K562 (cell line): Measurements from ENCODE around the gene CSNK1G1. TPM values are rescaled to one million over a fixed set of nuclear protein-coding genes. Genes with fewer than 3 reads are reported as not detected.

Source experiments
- ARID2 ChIP-seq: fragments of 450-650 bp; IDR thresholded peaks from 2 replicates; pipeline ENCODE4 v1.6.1; 2017; ENCODE audit warnings: antibody characterized with exemption, mild to moderate bottlenecking
- DPF2 ChIP-seq: fragments of 450-650 bp; IDR thresholded peaks from 2 replicates; pipeline ENCODE4 v1.6.1; 2016
- IFI16 ChIP-seq: fragments of 250-450 bp; sonication (Bioruptor Pico); IDR thresholded peaks from 2 replicates; pipeline ENCODE4 v2.1.2; 2022; ENCODE audit warnings: mild to moderate bottlenecking, inconsistent platforms
- JUND ChIP-seq, 2 experiments: IDR thresholded peaks; 2 replicates in 1 of 2; 3 replicates in 1 of 2; pipeline ENCODE4 v1.6.1; 2011; ENCODE audit warnings: borderline replicate concordance in 2 of 2, low read depth in 2 of 2, low read length in 2 of 2, improper control_type of control experiment in 1 of 2, missing biosample characterization in 1 of 2, missing genetic modification characterization in 1 of 2, missing genetic modification reagents in 1 of 2
- KLF10 ChIP-seq: fragments of 250-450 bp; sonication (Bioruptor Pico); IDR thresholded peaks from 2 replicates; pipeline ENCODE4 v1.6.1; 2021; ENCODE audit warnings: matching md5 sums
- RBM22 ChIP-seq: fragments of 200-400 bp; formaldehyde crosslinking; IDR thresholded peaks from 2 replicates; pipeline ENCODE4 v1.6.1; 2018; ENCODE audit warnings: low read length, low read depth; ENCODE audit not compliant: poor library complexity, severe bottlenecking
- ZNF239 ChIP-seq: fragments of 250-450 bp; sonication (Bioruptor Pico); IDR thresholded peaks from 2 replicates; pipeline ENCODE4 v1.4.0; 2020; ENCODE audit warnings: mild to moderate bottlenecking
- ZNF263 ChIP-seq: sonication (generic); formaldehyde crosslinking; IDR thresholded peaks from 2 replicates; pipeline ENCODE4 v1.8.0; 2022; ENCODE audit warnings: mild to moderate bottlenecking, missing genetic modification reagents, borderline replicate concordance
- ZNF316 ChIP-seq: fragments of 450-650 bp; IDR thresholded peaks from 2 replicates; pipeline ENCODE4 v1.6.1; 2016
- ZNF347 ChIP-seq: fragments of 450-650 bp; formaldehyde crosslinking; IDR thresholded peaks from 2 replicates; pipeline ENCODE4 v1.4.0; 2020; ENCODE audit warnings: low read depth, mild to moderate bottlenecking, moderate library complexity
- polyA plus RNA-seq, 8 experiments: library from polyadenylated mRNA; depleted of rRNA in 4 of 8; stranded (reverse) in 5 of 8; unstranded in 3 of 8; fragments of >200 nt; fragmentation: Nextera tagmentation in 2 of 8; fragmentation: Illumina TruSeq in 1 of 8; extraction: Ambion mirVana in 2 of 8; extraction: Trizol in 1 of 8; gene quantifications; 2 replicates each; pipeline versions ENCODE4 v1.2.1 to v1.2.3, GENCODE V29; 2011 to 2014; ENCODE audit warnings: inconsistent platforms in 1 of 8, missing spikeins in 1 of 8
- total RNA-seq, 7 experiments: library from RNA; depleted of rRNA in 6 of 7; stranded (reverse); fragments of >200 nt in 6 of 7; fragmentation: Illumina TruSeq in 2 of 7; extraction: Trizol in 2 of 7; gene quantifications; 2 replicates each; pipeline versions ENCODE4 v1.2.1 to v1.2.3, GENCODE V29; 2011 to 2021; ENCODE audit warnings: low replicate concordance in 1 of 7
- TF ChIP-seq, protein P1 (sequence below), 2 experiments: fragments of 450-650 bp in 1 of 2; IDR thresholded peaks; 2 replicates each; pipeline ENCODE4 v1.6.1; 2011 to 2017; ENCODE audit warnings: low read depth in 2 of 2, antibody characterized with exemption in 1 of 2, borderline replicate concordance in 1 of 2, low read length in 1 of 2, mild to moderate bottlenecking in 1 of 2, mixed read lengths in 1 of 2; ENCODE audit not compliant: control insufficient read depth in 1 of 2
- TF ChIP-seq, protein P2 (sequence below): fragments of 250-450 bp; sonication (Bioruptor Pico); IDR thresholded peaks from 2 replicates; pipeline ENCODE4 v1.4.0; 2020; ENCODE audit warnings: mild to moderate bottlenecking, moderate library complexity, borderline replicate concordance
- TF ChIP-seq, protein P3 (sequence below): fragments of 450-650 bp; IDR thresholded peaks from 2 replicates; pipeline ENCODE4 v1.6.1; 2017; ENCODE audit warnings: mild to moderate bottlenecking, moderate library complexity
- TF ChIP-seq, protein P4 (sequence below): fragments of 250-450 bp; sonication (Bioruptor Pico); IDR thresholded peaks from 2 replicates; pipeline ENCODE4 v1.4.0; 2020; ENCODE audit warnings: mild to moderate bottlenecking, moderate library complexity

The CSNK1G1 gene
- total and polyA plus RNA-seq, 9 of the 15 experiments (the other 6 are each of a cell fraction or from before 2014, with no cell fraction given) = 4.5 to 18.5 (median 9.5) TPM

GRCh38 chr15:64205202-64205601, 150.8 kb downstream of the CSNK1G1 start (continued):
- no peak for TF ChIP-seq ZNF347 (CRISPR knock-in tag)
- TF ChIP-seq ZNF316 = peak; percentile 90
- TF ChIP-seq RBM22 = no peak
- TF ChIP-seq ARID2 = no peak
- TF ChIP-seq KLF10 (CRISPR knock-in tag) = no peak
- TF ChIP-seq, protein P1, sequence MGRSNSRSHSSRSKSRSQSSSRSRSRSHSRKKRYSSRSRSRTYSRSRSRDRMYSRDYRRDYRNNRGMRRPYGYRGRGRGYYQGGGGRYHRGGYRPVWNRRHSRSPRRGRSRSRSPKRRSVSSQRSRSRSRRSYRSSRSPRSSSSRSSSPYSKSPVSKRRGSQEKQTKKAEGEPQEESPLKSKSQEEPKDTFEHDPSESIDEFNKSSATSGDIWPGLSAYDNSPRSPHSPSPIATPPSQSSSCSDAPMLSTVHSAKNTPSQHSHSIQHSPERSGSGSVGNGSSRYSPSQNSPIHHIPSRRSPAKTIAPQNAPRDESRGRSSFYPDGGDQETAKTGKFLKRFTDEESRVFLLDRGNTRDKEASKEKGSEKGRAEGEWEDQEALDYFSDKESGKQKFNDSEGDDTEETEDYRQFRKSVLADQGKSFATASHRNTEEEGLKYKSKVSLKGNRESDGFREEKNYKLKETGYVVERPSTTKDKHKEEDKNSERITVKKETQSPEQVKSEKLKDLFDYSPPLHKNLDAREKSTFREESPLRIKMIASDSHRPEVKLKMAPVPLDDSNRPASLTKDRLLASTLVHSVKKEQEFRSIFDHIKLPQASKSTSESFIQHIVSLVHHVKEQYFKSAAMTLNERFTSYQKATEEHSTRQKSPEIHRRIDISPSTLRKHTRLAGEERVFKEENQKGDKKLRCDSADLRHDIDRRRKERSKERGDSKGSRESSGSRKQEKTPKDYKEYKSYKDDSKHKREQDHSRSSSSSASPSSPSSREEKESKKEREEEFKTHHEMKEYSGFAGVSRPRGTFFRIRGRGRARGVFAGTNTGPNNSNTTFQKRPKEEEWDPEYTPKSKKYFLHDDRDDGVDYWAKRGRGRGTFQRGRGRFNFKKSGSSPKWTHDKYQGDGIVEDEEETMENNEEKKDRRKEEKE (IDR thresholded peaks at IDR 0.05; ENCODE audit: borderline replicate concordance in 1 of 2, control insufficient read depth in 1 of 2, low read depth in 2 of 2, low read length in 1 of 2) = no peak
- TF ChIP-seq, protein P2, sequence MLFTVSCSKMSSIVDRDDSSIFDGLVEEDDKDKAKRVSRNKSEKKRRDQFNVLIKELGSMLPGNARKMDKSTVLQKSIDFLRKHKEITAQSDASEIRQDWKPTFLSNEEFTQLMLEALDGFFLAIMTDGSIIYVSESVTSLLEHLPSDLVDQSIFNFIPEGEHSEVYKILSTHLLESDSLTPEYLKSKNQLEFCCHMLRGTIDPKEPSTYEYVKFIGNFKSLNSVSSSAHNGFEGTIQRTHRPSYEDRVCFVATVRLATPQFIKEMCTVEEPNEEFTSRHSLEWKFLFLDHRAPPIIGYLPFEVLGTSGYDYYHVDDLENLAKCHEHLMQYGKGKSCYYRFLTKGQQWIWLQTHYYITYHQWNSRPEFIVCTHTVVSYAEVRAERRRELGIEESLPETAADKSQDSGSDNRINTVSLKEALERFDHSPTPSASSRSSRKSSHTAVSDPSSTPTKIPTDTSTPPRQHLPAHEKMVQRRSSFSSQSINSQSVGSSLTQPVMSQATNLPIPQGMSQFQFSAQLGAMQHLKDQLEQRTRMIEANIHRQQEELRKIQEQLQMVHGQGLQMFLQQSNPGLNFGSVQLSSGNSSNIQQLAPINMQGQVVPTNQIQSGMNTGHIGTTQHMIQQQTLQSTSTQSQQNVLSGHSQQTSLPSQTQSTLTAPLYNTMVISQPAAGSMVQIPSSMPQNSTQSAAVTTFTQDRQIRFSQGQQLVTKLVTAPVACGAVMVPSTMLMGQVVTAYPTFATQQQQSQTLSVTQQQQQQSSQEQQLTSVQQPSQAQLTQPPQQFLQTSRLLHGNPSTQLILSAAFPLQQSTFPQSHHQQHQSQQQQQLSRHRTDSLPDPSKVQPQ = no peak
- TF ChIP-seq IFI16 (CRISPR knock-in tag) = no peak
- TF ChIP-seq ZNF239 = no peak
- TF ChIP-seq ZNF263 = no peak
- TF ChIP-seq, protein P3, sequence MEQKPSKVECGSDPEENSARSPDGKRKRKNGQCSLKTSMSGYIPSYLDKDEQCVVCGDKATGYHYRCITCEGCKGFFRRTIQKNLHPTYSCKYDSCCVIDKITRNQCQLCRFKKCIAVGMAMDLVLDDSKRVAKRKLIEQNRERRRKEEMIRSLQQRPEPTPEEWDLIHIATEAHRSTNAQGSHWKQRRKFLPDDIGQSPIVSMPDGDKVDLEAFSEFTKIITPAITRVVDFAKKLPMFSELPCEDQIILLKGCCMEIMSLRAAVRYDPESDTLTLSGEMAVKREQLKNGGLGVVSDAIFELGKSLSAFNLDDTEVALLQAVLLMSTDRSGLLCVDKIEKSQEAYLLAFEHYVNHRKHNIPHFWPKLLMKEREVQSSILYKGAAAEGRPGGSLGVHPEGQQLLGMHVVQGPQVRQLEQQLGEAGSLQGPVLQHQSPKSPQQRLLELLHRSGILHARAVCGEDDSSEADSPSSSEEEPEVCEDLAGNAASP = no peak
- TF ChIP-seq, protein P4, sequence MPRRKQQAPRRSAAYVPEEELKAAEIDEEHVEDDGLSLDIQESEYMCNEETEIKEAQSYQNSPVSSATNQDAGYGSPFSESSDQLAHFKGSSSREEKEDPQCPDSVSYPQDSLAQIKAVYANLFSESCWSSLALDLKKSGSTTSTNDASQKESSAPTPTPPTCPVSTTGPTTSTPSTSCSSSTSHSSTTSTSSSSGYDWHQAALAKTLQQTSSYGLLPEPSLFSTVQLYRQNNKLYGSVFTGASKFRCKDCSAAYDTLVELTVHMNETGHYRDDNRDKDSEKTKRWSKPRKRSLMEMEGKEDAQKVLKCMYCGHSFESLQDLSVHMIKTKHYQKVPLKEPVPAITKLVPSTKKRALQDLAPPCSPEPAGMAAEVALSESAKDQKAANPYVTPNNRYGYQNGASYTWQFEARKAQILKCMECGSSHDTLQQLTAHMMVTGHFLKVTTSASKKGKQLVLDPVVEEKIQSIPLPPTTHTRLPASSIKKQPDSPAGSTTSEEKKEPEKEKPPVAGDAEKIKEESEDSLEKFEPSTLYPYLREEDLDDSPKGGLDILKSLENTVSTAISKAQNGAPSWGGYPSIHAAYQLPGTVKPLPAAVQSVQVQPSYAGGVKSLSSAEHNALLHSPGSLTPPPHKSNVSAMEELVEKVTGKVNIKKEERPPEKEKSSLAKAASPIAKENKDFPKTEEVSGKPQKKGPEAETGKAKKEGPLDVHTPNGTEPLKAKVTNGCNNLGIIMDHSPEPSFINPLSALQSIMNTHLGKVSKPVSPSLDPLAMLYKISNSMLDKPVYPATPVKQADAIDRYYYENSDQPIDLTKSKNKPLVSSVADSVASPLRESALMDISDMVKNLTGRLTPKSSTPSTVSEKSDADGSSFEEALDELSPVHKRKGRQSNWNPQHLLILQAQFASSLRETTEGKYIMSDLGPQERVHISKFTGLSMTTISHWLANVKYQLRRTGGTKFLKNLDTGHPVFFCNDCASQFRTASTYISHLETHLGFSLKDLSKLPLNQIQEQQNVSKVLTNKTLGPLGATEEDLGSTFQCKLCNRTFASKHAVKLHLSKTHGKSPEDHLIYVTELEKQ (CRISPR knock-in tag) = no peak
- peak; percentile 90 for TF ChIP-seq DPF2
- TF ChIP-seq JUND (IDR thresholded peaks at IDR 0.05; ENCODE audit: borderline replicate concordance, low read depth, low read length) = no peak
- peak; percentile 51; the same call in 1 of the 3 replicates for TF ChIP-seq JUND (tag; IDR thresholded peaks at IDR 0.05; ENCODE audit: borderline replicate concordance, low read depth, low read length)
